Tibial nerve (tissue), 4 donors: ENCODE data around the gene PNPLA6. TPM values are rescaled to one million over a fixed set of nuclear protein-coding genes. Genes with fewer than 3 reads are reported as not detected.

ENCODE experiments used
- DNase-seq, 2 donors: peaks; one replicate each; pipeline ENCODE4 v3.0.0-alpha.2; 2019; ENCODE audit warnings: low spot score in 2 of 2
- H3K27ac ChIP-seq, 4 donors: fragments of 200-600 bp; sonication (generic) in 3 of 4; one replicate each; pipeline ENCODE4 v1.5.1; 2017 to 2019; ENCODE audit warnings: mild to moderate bottlenecking in 1 of 4
- H3K27me3 ChIP-seq, 2 donors: fragments of 200-600 bp; sonication (generic) in 1 of 2; one replicate each; pipeline versions ENCODE4 v1.5.1 to v1.6.0; 2017 to 2019
- H3K36me3 ChIP-seq, 3 donors: fragments of 200-600 bp; sonication (generic); one replicate each; pipeline ENCODE4 v1.5.1; 2018 to 2019
- H3K4me1 ChIP-seq, 4 donors: fragments of 200-600 bp; sonication (generic) in 3 of 4; one replicate each; pipeline ENCODE4 v1.5.1; 2017 to 2019
- H3K4me3 ChIP-seq, 4 donors: fragments of 200-600 bp; sonication (generic) in 3 of 4; one replicate each; pipeline ENCODE4 v1.5.1; 2017 to 2019; ENCODE audit warnings: mild to moderate bottlenecking in 1 of 4, moderate library complexity in 1 of 4
- H3K9me3 ChIP-seq, 4 donors: fragments of 200-600 bp; sonication (generic) in 3 of 4; one replicate each; pipeline ENCODE4 v1.5.1; 2017 to 2019
- CTCF ChIP-seq, 5 experiments: fragments of 200-600 bp in 3 of 5; fragments of 450-650 bp in 2 of 5; sonication (generic) in 3 of 5; IDR thresholded peaks; one replicate each; pipeline ENCODE4 v1.5.1; 2016 to 2019; ENCODE audit warnings: antibody characterized with exemption in 5 of 5, mild to moderate bottlenecking in 3 of 5, moderate library complexity in 2 of 5
- EP300 ChIP-seq, 2 donors: sonication (generic); formaldehyde crosslinking; IDR thresholded peaks; one replicate each; pipeline ENCODE4 v1.6.1; 2017; ENCODE audit warnings: antibody characterized with exemption in 2 of 2, mild to moderate bottlenecking in 1 of 2
- POLR2A ChIP-seq, 2 donors: fragments of 450-650 bp; IDR thresholded peaks; one replicate each; pipeline ENCODE4 v1.6.1; 2017; ENCODE audit warnings: antibody characterized with exemption in 2 of 2, mild to moderate bottlenecking in 2 of 2, moderate library complexity in 2 of 2
- WGBS, 2 donors: methylation state at CpG; one replicate each; pipeline ENCODE4 v1.1.5; 2018; 5-methylcytosine and 5-hydroxymethylcytosine counted together
- total RNA-seq, 4 donors: library from RNA; depleted of rRNA; stranded (reverse); fragments of >200 nt; gene quantifications; one replicate each; pipeline ENCODE4 v1.1.0, GENCODE V29; 2016

PNPLA6 gene
- total RNA-seq, 4 donors from 2014 or later = 66.3 to 138 (median 68.3) TPM

GRCh38 chr19:7516878-7517277 lies 18.6 kb upstream of the PNPLA6 start:
- Histone ChIP-seq H3K4me3 (peak overlapping the region; percentile 55 to 92 (median 60)), H3K27me3 (no peaks in the 10 kb centered on the region), H3K27ac (peak overlapping the region in 3 of 4 donors; percentile 82 to 91 (median 88)), H3K36me3 (peaks cover 0 to 29% (median 0%) of the 10 kb centered on the region in 3 donors), H3K9me3 (no peaks in the 10 kb centered on the region), H3K4me1 (peaks cover 0 to 33% (median 21%) of the 10 kb centered on the region in 4 donors)
- WGBS, 2 donors = 34 to 36% methylated on average over 4 of the region's 4 CpGs
- no peak for DNase-seq
- TF ChIP-seq CTCF (IDR thresholded peaks at IDR 0.05) (no peak), POLR2A (IDR thresholded peaks at IDR 0.05) (no peak), EP300 (IDR thresholded peaks at IDR 0.05) (no peak)

- Histone ChIP-seq H3K9me3 (no peaks in the 10 kb centered on the region), H3K4me1 (peaks cover 0 to 54% (median 34%) of the 10 kb centered on the region in 4 donors), H3K4me3 (no peak overlapping the region), H3K27ac (no peak overlapping the region), H3K36me3 (peaks cover 0 to 33% (median 0%) of the 10 kb centered on the region in 3 donors), H3K27me3 (no peaks in the 10 kb centered on the region)
- no peak for DNase-seq
- 97% methylated on average over 41 to 49 of the region's 74 CpGs for WGBS, 2 donors
- no peak for TF ChIP-seq POLR2A (IDR thresholded peaks at IDR 0.05)
- TF ChIP-seq EP300 (IDR thresholded peaks at IDR 0.05) = no peak
- no peak for TF ChIP-seq CTCF (IDR thresholded peaks at IDR 0.05)
Observed at GRCh38 chr19:7519361-7520130, 16.0 kb upstream of the PNPLA6 start.

GRCh38 chr19:7520131-7521051 lies 15.1 kb upstream of the PNPLA6 start:
- peaks cover 0 to 49% (median 33%) of the 10 kb centered on the region in 4 donors for H3K4me1 ChIP-seq
- H3K36me3 ChIP-seq = peaks cover 0 to 42% (median 0%) of the 10 kb centered on the region in 3 donors
- H3K9me3 ChIP-seq = no peaks in the 10 kb centered on the region
- H3K27ac ChIP-seq = no peak overlapping the region
- no peak for TF ChIP-seq CTCF (IDR thresholded peaks at IDR 0.05)
- no peak for TF ChIP-seq EP300 (IDR thresholded peaks at IDR 0.05)
- no peak for TF ChIP-seq POLR2A (IDR thresholded peaks at IDR 0.05)
- DNase-seq = no peak
- H3K27me3 ChIP-seq = no peaks in the 10 kb centered on the region
- WGBS, 2 donors = 75 to 86% methylated on average over 18 to 44 of the region's 51 CpGs
- H3K4me3 ChIP-seq = no peak overlapping the region

GRCh38 chr19:7521551-7522071 lies 13.9 kb upstream of the PNPLA6 start:
- DNase-seq = no peak
- no peak for TF ChIP-seq POLR2A (IDR thresholded peaks at IDR 0.05)
- no peak for TF ChIP-seq EP300 (IDR thresholded peaks at IDR 0.05)
- H3K9me3 ChIP-seq = no peaks in the 10 kb centered on the region
- 35 to 40% methylated on average over 10 of the region's 10 CpGs for WGBS, 2 donors
- peak overlapping the region in 3 of 4 donors; percentile 20 to 95 (median 93) for H3K4me3 ChIP-seq
- H3K27ac ChIP-seq = peak overlapping the region; percentile 4 to 81 (median 62)
- H3K36me3 ChIP-seq = peaks cover 0 to 54% (median 0%) of the 10 kb centered on the region in 3 donors
- H3K4me1 ChIP-seq = peaks cover 0 to 43% (median 28%) of the 10 kb centered on the region in 4 donors
- no peaks in the 10 kb centered on the region for H3K27me3 ChIP-seq
